NCI-H1436 (cell line): ENCODE data around the gene DAP3.

ENCODE experiments used
- DNase-seq: peaks from one replicate; lab custom pipeline; 2025; lab: John Stamatoyannopoulos, UW

The DAP3 gene

GRCh38 chr1:155777582-155777981 is 88.7 kb downstream of the DAP3 start:
- no peak for DNase-seq
